Nephron (organoid): ENCODE results near the gene ITGA7.
A peak's percentile ranks its signal among the peaks of the same experiment; 100 is the strongest.
"Not testable (repeated sequence)": the region's sequence is repeated elsewhere in the genome, so short reads cannot be mapped to it uniquely, and the experiment has no call there.

Source experiments
- H3K27ac Mint-ChIP-seq, 3 experiments: 2 replicates each; pipeline ENCODE4 v1.8.0; 2020; ENCODE audit warnings: mixed read lengths in 3 of 3, mild to moderate bottlenecking in 2 of 3, moderate library complexity in 1 of 3
- H3K27me3 Mint-ChIP-seq: 2 replicates; pipeline ENCODE4 v1.8.0; 2021; ENCODE audit warnings: low read depth, mild to moderate bottlenecking, moderate library complexity, mixed read lengths
- H3K36me3 Mint-ChIP-seq: 2 replicates; pipeline ENCODE4 v1.8.0; 2020; ENCODE audit warnings: low read depth, mixed read lengths
- H3K4me1 Mint-ChIP-seq: 2 replicates; pipeline ENCODE4 v1.8.0; 2020; ENCODE audit warnings: mixed read lengths
- H3K4me3 Mint-ChIP-seq, 3 experiments: 2 replicates each; pipeline ENCODE4 v1.8.0; 2020; ENCODE audit warnings: mild to moderate bottlenecking in 3 of 3, mixed read lengths in 3 of 3, moderate library complexity in 2 of 3
- H3K9me3 Mint-ChIP-seq: 2 replicates; pipeline ENCODE4 v1.8.0; 2020; ENCODE audit warnings: mixed read lengths
- TF ChIP-seq, protein P1 (sequence below), 3 experiments: fragments of 200-600 bp; sonication (generic); IDR thresholded peaks; one replicate each; pipeline ENCODE4 v1.5.0; 2021; ENCODE audit warnings: antibody characterized with exemption in 3 of 3; ENCODE audit not compliant: unreplicated experiment in 3 of 3

Gene ITGA7

DNA sequence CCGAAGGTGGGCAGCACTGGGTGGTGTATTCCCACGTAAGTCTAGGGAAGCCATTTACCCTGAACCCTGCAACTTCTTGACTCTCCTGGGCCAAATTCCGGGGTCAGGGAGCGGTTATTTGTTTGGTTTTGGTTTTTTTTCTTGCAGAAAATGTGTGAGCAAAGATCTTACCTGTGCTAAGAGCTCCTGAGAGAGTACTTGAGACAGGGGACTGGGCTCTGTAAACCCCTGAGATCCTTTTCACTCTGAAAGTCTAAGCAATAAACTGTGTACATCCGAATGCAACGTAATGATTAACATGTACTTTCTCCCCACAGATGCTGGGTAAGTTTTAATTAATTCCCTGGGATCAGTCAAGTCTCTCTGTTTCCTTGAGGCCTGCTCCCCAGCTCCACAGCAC, 49.5 kb downstream of the ITGA7 start:
- peaks cover 9% of the 10 kb centered on the region for H3K4me1 Mint-ChIP-seq
- no peaks in the 10 kb centered on the region for H3K9me3 Mint-ChIP-seq
- no peaks in the 10 kb centered on the region for H3K36me3 Mint-ChIP-seq
- H3K4me3 Mint-ChIP-seq = no peak overlapping the region
- TF ChIP-seq, protein P1, sequence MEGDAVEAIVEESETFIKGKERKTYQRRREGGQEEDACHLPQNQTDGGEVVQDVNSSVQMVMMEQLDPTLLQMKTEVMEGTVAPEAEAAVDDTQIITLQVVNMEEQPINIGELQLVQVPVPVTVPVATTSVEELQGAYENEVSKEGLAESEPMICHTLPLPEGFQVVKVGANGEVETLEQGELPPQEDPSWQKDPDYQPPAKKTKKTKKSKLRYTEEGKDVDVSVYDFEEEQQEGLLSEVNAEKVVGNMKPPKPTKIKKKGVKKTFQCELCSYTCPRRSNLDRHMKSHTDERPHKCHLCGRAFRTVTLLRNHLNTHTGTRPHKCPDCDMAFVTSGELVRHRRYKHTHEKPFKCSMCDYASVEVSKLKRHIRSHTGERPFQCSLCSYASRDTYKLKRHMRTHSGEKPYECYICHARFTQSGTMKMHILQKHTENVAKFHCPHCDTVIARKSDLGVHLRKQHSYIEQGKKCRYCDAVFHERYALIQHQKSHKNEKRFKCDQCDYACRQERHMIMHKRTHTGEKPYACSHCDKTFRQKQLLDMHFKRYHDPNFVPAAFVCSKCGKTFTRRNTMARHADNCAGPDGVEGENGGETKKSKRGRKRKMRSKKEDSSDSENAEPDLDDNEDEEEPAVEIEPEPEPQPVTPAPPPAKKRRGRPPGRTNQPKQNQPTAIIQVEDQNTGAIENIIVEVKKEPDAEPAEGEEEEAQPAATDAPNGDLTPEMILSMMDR (IDR thresholded peaks at IDR 0.05; ENCODE audit: unreplicated experiment in 3 of 3) = no peak
- H3K27ac Mint-ChIP-seq = peak overlapping the region; percentile 77 to 95 (median 87)
- peaks cover 14% of the 10 kb centered on the region for H3K27me3 Mint-ChIP-seq

- H3K36me3 Mint-ChIP-seq = no peaks in the 10 kb centered on the region
- TF ChIP-seq, protein P1 (IDR thresholded peaks at IDR 0.05; ENCODE audit: unreplicated experiment in 3 of 3) = no peak
- H3K27ac Mint-ChIP-seq = peak overlapping the region in 1 of 3 experiments; percentile 87
These were observed 50.5 kb downstream of the ITGA7 start for GRCh38 chr12:55657212-55657611.

DNA sequence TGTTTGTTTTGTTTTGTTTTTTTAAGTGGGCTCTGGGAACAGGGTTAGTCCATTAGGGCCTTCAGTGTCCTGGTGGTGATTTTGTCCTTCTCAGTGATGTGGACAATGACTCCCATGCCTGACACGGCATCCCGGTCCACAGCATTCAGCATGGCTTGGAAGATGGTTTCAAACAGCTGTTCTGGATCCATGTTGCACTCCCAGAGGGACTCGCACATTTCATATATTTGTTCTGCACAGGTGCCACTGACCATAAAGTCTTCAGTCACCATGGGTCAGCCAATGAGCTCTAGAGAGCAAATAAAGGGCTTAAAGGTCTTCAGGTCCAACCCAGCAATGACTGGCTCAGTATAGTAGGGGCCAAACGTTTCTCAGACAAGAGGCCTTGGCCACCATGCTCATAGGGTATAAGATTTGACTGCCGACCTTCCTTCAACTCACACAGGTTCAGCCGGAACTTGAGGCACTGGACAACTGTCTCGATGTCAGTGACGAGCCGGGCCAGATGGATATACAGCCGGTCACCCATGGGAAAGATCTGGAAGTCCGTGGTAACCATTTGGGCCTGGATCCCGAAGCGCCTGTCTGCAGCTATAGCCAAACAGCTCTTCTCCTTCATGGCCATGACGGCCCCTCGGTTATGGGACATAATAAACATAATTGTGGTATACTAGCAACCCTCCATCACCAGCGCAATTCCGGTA, 53.0 kb downstream of the ITGA7 start:
- Mint-ChIP-seq H3K27ac (no peak overlapping the region), H3K36me3 (no peaks in the 10 kb centered on the region), H3K27me3 (peaks cover 14% of the 10 kb centered on the region), H3K9me3 (peaks cover under 1% of the 10 kb centered on the region), H3K4me1 (peaks cover 9% of the 10 kb centered on the region), H3K4me3 (no peak overlapping the region)
- TF ChIP-seq, protein P1 (IDR thresholded peaks at IDR 0.05; ENCODE audit: unreplicated experiment in 3 of 3) = no peak

More at GRCh38 chr12:55657212-55657611, 50.5 kb downstream of the ITGA7 start:
- peaks cover 9% of the 10 kb centered on the region for H3K4me1 Mint-ChIP-seq
- no peak overlapping the region for H3K4me3 Mint-ChIP-seq
- H3K9me3 Mint-ChIP-seq = no peaks in the 10 kb centered on the region
- peaks cover 14% of the 10 kb centered on the region for H3K27me3 Mint-ChIP-seq

DNA sequence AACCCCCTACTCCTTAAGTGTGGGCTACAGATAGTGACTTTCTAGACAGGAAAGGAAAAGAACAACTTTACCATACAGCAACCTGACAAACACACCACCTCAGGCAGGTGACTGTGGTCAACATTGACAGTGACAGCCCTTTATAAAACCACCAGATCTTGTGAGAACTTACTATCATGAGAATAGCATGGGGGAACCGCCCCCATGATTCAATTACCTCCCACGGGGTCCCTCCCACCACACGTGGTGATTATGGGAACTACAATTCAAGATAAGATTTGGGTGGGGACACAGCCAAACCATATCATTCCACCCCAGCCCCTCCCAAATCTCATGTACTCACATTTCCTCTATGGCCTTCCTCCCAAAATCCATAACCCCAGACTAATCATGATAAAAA, 54.7 kb downstream of the ITGA7 start:
- TF ChIP-seq, protein P1 (IDR thresholded peaks at IDR 0.05; ENCODE audit: unreplicated experiment in 3 of 3) = no peak
- H3K27me3 Mint-ChIP-seq = peaks cover 9% of the 10 kb centered on the region
- no peak overlapping the region for H3K27ac Mint-ChIP-seq
- no peaks in the 10 kb centered on the region for H3K4me1 Mint-ChIP-seq
- H3K36me3 Mint-ChIP-seq = no peaks in the 10 kb centered on the region
- H3K9me3 Mint-ChIP-seq = peaks cover 6% of the 10 kb centered on the region
- H3K4me3 Mint-ChIP-seq = no peak overlapping the region

- H3K27me3 Mint-ChIP-seq = peaks cover 9% of the 10 kb centered on the region
- H3K36me3 Mint-ChIP-seq = no peaks in the 10 kb centered on the region
- H3K4me1 Mint-ChIP-seq = no peaks in the 10 kb centered on the region
- no peak overlapping the region for H3K4me3 Mint-ChIP-seq
- TF ChIP-seq, protein P1 (IDR thresholded peaks at IDR 0.05; ENCODE audit: unreplicated experiment in 3 of 3) = no peak
- no peak overlapping the region for H3K27ac Mint-ChIP-seq
- H3K9me3 Mint-ChIP-seq = peaks cover 8% of the 10 kb centered on the region
These were observed 55.4 kb downstream of the ITGA7 start for GRCh38 chr12:55652352-55652751.

- no peaks in the 10 kb centered on the region for H3K36me3 Mint-ChIP-seq
- peaks cover 12% of the 10 kb centered on the region for H3K9me3 Mint-ChIP-seq
- H3K27ac Mint-ChIP-seq = peak overlapping the region; percentile 79 to 96 (median 89)
- no peak overlapping the region for H3K4me3 Mint-ChIP-seq
- peaks cover 5% of the 10 kb centered on the region for H3K27me3 Mint-ChIP-seq
- TF ChIP-seq, protein P1 (IDR thresholded peaks at IDR 0.05; ENCODE audit: unreplicated experiment in 3 of 3) = no peak
- peaks cover under 1% of the 10 kb centered on the region for H3K4me1 Mint-ChIP-seq
These were observed 56.4 kb downstream of the ITGA7 start for GRCh38 chr12:55651299-55651683.

DNA sequence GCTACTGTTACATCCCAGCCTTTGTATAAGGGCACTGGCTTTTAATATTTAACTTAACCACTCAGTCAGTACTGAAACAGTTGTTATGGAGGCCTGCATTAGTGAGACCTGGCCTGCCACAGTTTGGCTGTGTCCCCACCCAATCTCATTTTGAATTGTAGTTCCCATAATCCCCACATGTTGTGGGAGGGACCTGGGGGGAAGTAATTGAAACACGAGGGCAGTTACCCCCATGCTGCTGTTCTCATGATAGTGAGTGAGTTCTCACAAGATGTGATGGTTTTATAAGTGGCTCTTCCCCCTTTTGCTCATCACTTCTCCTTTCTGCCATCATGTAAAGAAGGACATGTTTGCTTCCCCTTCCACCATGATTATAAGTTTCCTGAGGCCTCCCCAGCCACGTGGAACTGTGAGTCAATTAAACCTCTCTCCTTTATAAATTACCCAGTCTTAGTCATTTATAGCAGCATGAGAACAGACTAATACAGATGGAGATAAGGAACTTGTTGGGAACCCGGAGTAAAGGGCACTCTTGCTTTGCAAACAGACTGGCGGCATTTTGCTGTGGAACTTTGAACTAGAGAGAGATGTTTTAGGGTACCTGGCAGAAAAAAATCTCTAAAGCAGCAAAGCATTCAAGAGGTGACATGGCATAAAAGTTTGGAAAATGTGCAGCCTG, 56.9 kb downstream of the ITGA7 start:
- Mint-ChIP-seq H3K27ac (peak overlapping the region; percentile 79 to 96 (median 89)), H3K9me3 (peaks cover 14% of the 10 kb centered on the region)
- not testable (repeated sequence) for H3K4me1 Mint-ChIP-seq, H3K27me3 Mint-ChIP-seq, H3K4me3 Mint-ChIP-seq, H3K36me3 Mint-ChIP-seq
